Right lobe of liver (tissue), 4 donors: Measurements from ENCODE around the gene PRDX4.

Experiments used
- POLR2A ChIP-seq: fragments of 450-650 bp; IDR thresholded peaks from one replicate; pipeline ENCODE4 v1.6.1; 2017; ENCODE audit warnings: antibody characterized with exemption, mild to moderate bottlenecking
- TF ChIP-seq, protein P1 (sequence below), 4 donors: fragments of 200-600 bp in 3 of 4; fragments of 450-650 bp in 1 of 4; IDR thresholded peaks; one replicate each; pipeline versions ENCODE4 v1.5.1 to v1.8.0; 2016 to 2022; ENCODE audit warnings: antibody characterized with exemption in 4 of 4, mild to moderate bottlenecking in 2 of 4
- donor health status: DM: no; HTN: no; CAD: no.
- donor health status: DM: no; HTN: no; CAD: no.
- donor health status: DM: no; HTN: yes; CAD: no.

DNA sequence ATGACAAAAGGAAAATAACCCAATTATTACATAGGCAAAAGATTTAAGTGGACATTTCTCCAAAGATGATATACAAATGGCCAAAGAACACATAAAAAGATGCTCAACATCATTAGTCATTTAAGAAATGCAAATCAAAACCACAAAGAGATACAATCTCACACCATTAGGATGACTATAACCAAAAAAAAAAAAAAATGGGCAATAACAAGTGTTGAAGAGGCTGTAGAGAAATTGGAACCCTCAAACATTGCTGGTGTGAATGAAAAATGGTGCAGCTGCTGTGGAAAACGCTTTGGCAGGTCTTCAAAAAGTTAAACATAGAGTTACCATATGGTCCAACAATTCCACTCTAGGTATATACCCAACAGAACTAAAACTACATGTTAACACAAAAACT is 5.6 kb upstream of the PRDX4 start:
- no peak for TF ChIP-seq POLR2A
- TF ChIP-seq, protein P1, sequence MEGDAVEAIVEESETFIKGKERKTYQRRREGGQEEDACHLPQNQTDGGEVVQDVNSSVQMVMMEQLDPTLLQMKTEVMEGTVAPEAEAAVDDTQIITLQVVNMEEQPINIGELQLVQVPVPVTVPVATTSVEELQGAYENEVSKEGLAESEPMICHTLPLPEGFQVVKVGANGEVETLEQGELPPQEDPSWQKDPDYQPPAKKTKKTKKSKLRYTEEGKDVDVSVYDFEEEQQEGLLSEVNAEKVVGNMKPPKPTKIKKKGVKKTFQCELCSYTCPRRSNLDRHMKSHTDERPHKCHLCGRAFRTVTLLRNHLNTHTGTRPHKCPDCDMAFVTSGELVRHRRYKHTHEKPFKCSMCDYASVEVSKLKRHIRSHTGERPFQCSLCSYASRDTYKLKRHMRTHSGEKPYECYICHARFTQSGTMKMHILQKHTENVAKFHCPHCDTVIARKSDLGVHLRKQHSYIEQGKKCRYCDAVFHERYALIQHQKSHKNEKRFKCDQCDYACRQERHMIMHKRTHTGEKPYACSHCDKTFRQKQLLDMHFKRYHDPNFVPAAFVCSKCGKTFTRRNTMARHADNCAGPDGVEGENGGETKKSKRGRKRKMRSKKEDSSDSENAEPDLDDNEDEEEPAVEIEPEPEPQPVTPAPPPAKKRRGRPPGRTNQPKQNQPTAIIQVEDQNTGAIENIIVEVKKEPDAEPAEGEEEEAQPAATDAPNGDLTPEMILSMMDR (IDR thresholded peaks at IDR 0.05) = no peak
